ENCODE data around the gene RETREG1.

DNA sequence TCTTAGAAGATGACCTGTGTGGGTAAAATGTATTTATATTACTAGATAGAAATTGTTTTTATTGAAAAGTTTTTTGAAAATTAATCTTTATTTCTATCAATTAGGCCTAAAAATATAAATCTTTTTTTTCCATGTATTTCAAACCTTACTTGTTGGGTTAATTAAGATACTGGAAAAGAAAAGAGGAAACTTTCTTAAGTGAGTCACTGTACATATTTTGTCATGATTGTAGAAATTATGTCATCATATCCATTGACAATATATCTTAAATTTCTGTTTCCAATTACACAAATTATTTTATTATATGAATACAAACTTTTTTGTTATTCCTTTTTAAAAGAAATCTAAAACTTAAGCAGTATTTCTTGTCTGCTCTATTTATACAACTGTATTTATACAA is 53.1 kb downstream of the RETREG1 start:
- TF ChIP-seq EZH2 (IDR thresholded peaks at IDR 0.05): no peak
- TF ChIP-seq POLR2AphosphoS5 (IDR thresholded peaks at IDR 0.05; ENCODE audit: borderline replicate concordance, low read depth, low read length): no peak
